IMR-90 (cell line): ENCODE data around the gene PIR. TPM values are rescaled to one million over a fixed set of nuclear protein-coding genes. Genes with fewer than 3 reads are reported as not detected.

Experiments
- ATAC-seq: fragments of 200-7000 bp; cut with Tn5 transposase; 2 replicates; pipeline ENCODE4 v1.9.1; 2020; ENCODE audit warnings: low read depth, mild to moderate bottlenecking, moderate library complexity
- BruUV-seq: library from RNA; stranded (reverse); fragments of 400-500 nt; replicated peaks from 2 replicates; lab custom pipeline; 2021; lab: Mats Ljungman, UMichigan
- CTCF ChIA-PET: fragments of 300-600 bp; formaldehyde crosslinking; extraction: SDS; loops from one replicate; lab custom pipeline; 2021; ENCODE audit warnings: antibody characterized with exemption; lab: Yijun Ruan, JAX
- POLR2A ChIA-PET: fragments of 300-600 bp; sonication (Branson Sonifier 250); formaldehyde crosslinking; loops from one replicate; lab custom pipeline; 2022; ENCODE audit warnings: antibody characterized with exemption; ENCODE audit not compliant: unreplicated experiment; lab: Charles Lee
- DNase-seq: peaks from one replicate; pipeline ENCODE4 v3.0.0; 2013
- H2AFZ ChIP-seq: replicated peaks from 2 replicates; pipeline ENCODE3; 2013; ENCODE audit warnings: low read length, mild to moderate bottlenecking; ENCODE audit not compliant: poor library complexity
- H2AK5ac ChIP-seq: 2 replicates; pipeline ENCODE4 v1.6.1; 2013; ENCODE audit warnings: low read depth, low read length, inconsistent platforms
- H2AK9ac ChIP-seq: replicated peaks from 2 replicates; pipeline ENCODE3; 2013; ENCODE audit warnings: mild to moderate bottlenecking, low read depth, low read length, moderate library complexity; ENCODE audit not compliant: poor library complexity
- H2BK120ac ChIP-seq: 2 replicates; pipeline ENCODE4 v1.6.1; 2013; ENCODE audit warnings: low read depth, low read length, inconsistent platforms
- H2BK15ac ChIP-seq: 3 replicates; pipeline ENCODE4 v1.6.1; 2013; ENCODE audit warnings: low read depth, low read length, inconsistent platforms
- H2BK20ac ChIP-seq: 2 replicates; pipeline ENCODE4 v1.6.1; 2013; ENCODE audit warnings: low read depth, mild to moderate bottlenecking, inconsistent platforms, low read length, moderate library complexity
- H2BK5ac ChIP-seq: 2 replicates; pipeline ENCODE4 v1.6.1; 2013; ENCODE audit warnings: mild to moderate bottlenecking, low read depth, low read length, inconsistent platforms; ENCODE audit not compliant: poor library complexity, severe bottlenecking
- H3K14ac ChIP-seq: replicated peaks from 2 replicates; pipeline ENCODE4 v1.6.1; 2013; ENCODE audit warnings: low read depth, low read length, inconsistent platforms
- H3K18ac ChIP-seq: 2 replicates; pipeline ENCODE4 v1.6.1; 2013; ENCODE audit warnings: low read depth, low read length, control low read depth
- H3K23ac ChIP-seq: 2 replicates; pipeline ENCODE4 v1.6.1; 2013; ENCODE audit warnings: low read depth, low read length, inconsistent platforms
- H3K27ac ChIP-seq: 2 replicates; pipeline ENCODE4 v1.5.1; 2013; ENCODE audit warnings: mild to moderate bottlenecking, control low read depth, low read length; ENCODE audit not compliant: insufficient read depth
- H3K27me3 ChIP-seq: 2 replicates; pipeline ENCODE4 v1.6.1; 2013; ENCODE audit warnings: low read length; ENCODE audit not compliant: control insufficient read depth, insufficient read depth
- H3K36me3 ChIP-seq: 2 replicates; pipeline ENCODE4 v1.6.1; 2013; ENCODE audit warnings: low read length, mixed read lengths; ENCODE audit not compliant: control insufficient read depth, insufficient read depth
- H3K4ac ChIP-seq: 2 replicates; pipeline ENCODE4 v1.6.1; 2013; ENCODE audit warnings: low read depth, low read length, inconsistent platforms
- H3K4me1 ChIP-seq: 2 replicates; pipeline ENCODE4 v1.6.1; 2013; ENCODE audit warnings: low read length, mixed read lengths; ENCODE audit not compliant: control insufficient read depth, insufficient read depth
- H3K4me2 ChIP-seq: 2 replicates; pipeline ENCODE4 v1.6.1; 2013; ENCODE audit warnings: low read depth, mild to moderate bottlenecking, control low read depth, low read length, moderate library complexity
- H3K4me3 ChIP-seq: 2 replicates; pipeline ENCODE4 v1.5.1; 2013; ENCODE audit warnings: low read depth, mild to moderate bottlenecking, control low read depth, low read length, moderate library complexity; ENCODE audit not compliant: insufficient read depth
- H3K56ac ChIP-seq: 2 replicates; pipeline ENCODE4 v1.6.1; 2013; ENCODE audit warnings: low read length, inconsistent platforms; ENCODE audit not compliant: insufficient read depth; ENCODE audit errors: extremely low read depth
- H3K79me1 ChIP-seq, 2 experiments: 2 replicates each; pipeline ENCODE4 v1.6.1; 2013; ENCODE audit warnings: low read length in 2 of 2, inconsistent platforms in 1 of 2, low read depth in 1 of 2
- H3K9ac ChIP-seq: 2 replicates; pipeline ENCODE4 v1.6.1; 2013; ENCODE audit warnings: low read depth, low read length, control low read depth
- H3K9me1 ChIP-seq: 2 replicates; pipeline ENCODE4 v1.6.1; 2013; ENCODE audit warnings: low read length, inconsistent platforms; ENCODE audit not compliant: insufficient read depth
- H3K9me3 ChIP-seq: 2 replicates; pipeline ENCODE4 v1.6.1; 2013; ENCODE audit warnings: low read length; ENCODE audit not compliant: control insufficient read depth, insufficient read depth
- H4K20me1 ChIP-seq: 2 replicates; pipeline ENCODE4 v1.6.1; 2013; ENCODE audit warnings: low read length, inconsistent platforms; ENCODE audit not compliant: insufficient read depth
- H4K5ac ChIP-seq: 2 replicates; pipeline ENCODE4 v1.6.1; 2013; ENCODE audit warnings: mild to moderate bottlenecking, low read depth, low read length, control low read depth
- H4K8ac ChIP-seq, 2 experiments: 2 replicates each; pipeline ENCODE4 v1.6.1; 2013; ENCODE audit warnings: low read depth in 2 of 2, low read length in 2 of 2, control low read depth in 1 of 2, inconsistent platforms in 1 of 2
- H4K91ac ChIP-seq: 2 replicates; pipeline ENCODE4 v1.6.1; 2013; ENCODE audit warnings: low read depth, low read length, inconsistent platforms; ENCODE audit not compliant: insufficient read depth
- FOS ChIP-seq: fragments of 150-350 bp; IDR thresholded peaks from 2 replicates; pipeline ENCODE4 v1.6.1; 2016; ENCODE audit warnings: low read depth, low read length
- NFE2L2 ChIP-seq: fragments of 150-350 bp; IDR thresholded peaks from 2 replicates; pipeline ENCODE4 v1.6.1; 2016; ENCODE audit warnings: low read depth, mild to moderate bottlenecking, low read length
- POLR2A ChIP-seq: IDR thresholded peaks from 2 replicates; pipeline ENCODE4 v1.6.1; 2012; ENCODE audit warnings: mild to moderate bottlenecking, low read depth, low read length
- RFX5 ChIP-seq: IDR thresholded peaks from 2 replicates; pipeline ENCODE4 v1.8.0; 2012; ENCODE audit warnings: low read depth, mild to moderate bottlenecking, low read length, moderate library complexity
- WGBS, 2 experiments: methylation state at CpG; one replicate each; pipeline versions ENCODE4 v1.1.5 to v1.1.7; 2013; ENCODE audit warnings: missing lambda C conversion rate in 2 of 2; ENCODE audit not compliant: insufficient read length in 1 of 2; ENCODE audit errors: extremely low coverage in 2 of 2; 5-methylcytosine and 5-hydroxymethylcytosine counted together
- dilution Hi-C: fragments of 300-500 bp; cut with HindIII; formaldehyde crosslinking; loops from one replicate; pipeline ENCODE4 v1.14.3; 2018; ENCODE audit warnings: low sequenced_read_pairs; ENCODE audit not compliant: unreplicated experiment
- in situ Hi-C: fragments of 300-500 bp; cut with MboI; formaldehyde crosslinking; loops from 3 replicates; pipeline ENCODE4 v1.14.3; 2019; ENCODE audit warnings: low sequenced_read_pairs, inconsistent platforms, mixed read lengths
- intact Hi-C: fragments of 100-400 bp; cut with micrococcal nuclease; formaldehyde crosslinking; loops from 2 replicates; pipeline ENCODE4 v1.10.0; 2022
- polyA plus RNA-seq, 3 experiments: library from polyadenylated mRNA; depleted of rRNA; stranded (reverse); fragments of >200 nt; gene quantifications; 2 replicates each; pipeline ENCODE4 v1.2.3, GENCODE V29; 2012; ENCODE audit warnings: low replicate concordance in 1 of 3
- total RNA-seq: library from RNA; depleted of rRNA; stranded (reverse); fragments of >200 nt; gene quantifications from 2 replicates; pipeline ENCODE4 v1.2.3, GENCODE V29; 2012

The PIR gene
- total and polyA plus RNA-seq, 2 of the 4 experiments (the other 2 are of a cell fraction), result 5.7 to 8.7 TPM

GRCh38 chrX:15336023-15336413, 157.1 kb downstream of the PIR start:
- in situ Hi-C loops, result no loop called here

More at GRCh38 chrX:15336023-15336413, 157.1 kb downstream of the PIR start:
- no peak overlapping the region for H2AK9ac ChIP-seq
- H4K91ac ChIP-seq, result no peak overlapping the region
- H3K23ac ChIP-seq, result no peak overlapping the region
- no peak overlapping the region for H3K18ac ChIP-seq
- intact Hi-C loops, result no loop called here
- no peaks in the 10 kb centered on the region for H3K4me1 ChIP-seq
- H4K8ac ChIP-seq, result no peak overlapping the region
- H3K27me3 ChIP-seq, result peaks cover 5% of the 10 kb centered on the region
- no TSS peak for BruUV-seq
- 60% methylated on average over 1 of the region's 10 CpGs; no CpG with 5 or more reads in 1 of the 2 experiments for WGBS, 2 experiments
- dilution Hi-C loops, result no loop called here
- no peak overlapping the region for H3K27ac ChIP-seq
- H3K9ac ChIP-seq, result no peak overlapping the region; the same call in 1 of the 2 replicates
- CTCF ChIA-PET, result no interaction called here
- no peak overlapping the region for H2BK5ac ChIP-seq
- H3K4me2 ChIP-seq, result peak overlapping the region; percentile 84
- DNase-seq (peak; percentile 84), ATAC-seq (no peak)
- H2AK5ac ChIP-seq, result no peak overlapping the region
- no peak overlapping the region for H2BK15ac ChIP-seq
- TF ChIP-seq NFE2L2 (no peak), POLR2A (peak; percentile 35; the same call in 1 of the 2 replicates), RFX5 (no peak), FOS (0 out of 2 replicates have a peak, but pooled peaks have one; percentile 2)
- H4K20me1 ChIP-seq, result no peaks in the 10 kb centered on the region
- H3K9me1 ChIP-seq, result no peaks in the 10 kb centered on the region
- POLR2A ChIA-PET, result no interaction called here
- no peak overlapping the region for H3K14ac ChIP-seq
- H2AFZ ChIP-seq, result peak overlapping the region; percentile 73
- no peak overlapping the region for H3K4ac ChIP-seq
- peaks cover 0 to 3% of the 10 kb centered on the region in 2 experiments; a peak in 1 of 4 replicates for H3K79me1 ChIP-seq
- peak overlapping the region; percentile 46 for H3K4me3 ChIP-seq
- H3K56ac ChIP-seq, result no peak overlapping the region
- H2BK20ac ChIP-seq, result no peak overlapping the region
- H3K9me3 ChIP-seq, result no peaks in the 10 kb centered on the region
- no peak overlapping the region for H2BK120ac ChIP-seq
- no peak overlapping the region for H4K5ac ChIP-seq
- no peaks in the 10 kb centered on the region for H3K36me3 ChIP-seq
